OCI-LY1 (cell line): ENCODE measurements around the gene FBXO30.

Experiments used
- H2AFZ ChIP-seq: fragments of 200-600 bp; sonication (generic), shearing (Covaris generic); 2 replicates; pipeline ENCODE4 v1.6.0; 2014; ENCODE audit warnings: antibody characterized with exemption, mild to moderate bottlenecking, low read length
- H3F3A ChIP-seq: fragments of 200-600 bp; sonication (generic), shearing (Covaris generic); 2 replicates; pipeline ENCODE4 v1.6.0; 2014; ENCODE audit warnings: mild to moderate bottlenecking, antibody characterized with exemption, low read length, moderate library complexity; ENCODE audit not compliant: insufficient read depth
- H3K27ac ChIP-seq: fragments of 200-600 bp; sonication (generic); 2 replicates; pipeline ENCODE4 v1.5.1; 2014; ENCODE audit warnings: low read length, mixed run types, mild to moderate bottlenecking, low read depth; ENCODE audit not compliant: poor library complexity, severe bottlenecking
- H3K27me3 ChIP-seq: fragments of 200-600 bp; sonication (generic); 2 replicates; pipeline ENCODE4 v1.6.0; 2014; ENCODE audit warnings: antibody characterized with exemption, mild to moderate bottlenecking, low read length, moderate library complexity; ENCODE audit not compliant: insufficient read depth
- H3K36me3 ChIP-seq: fragments of 200-600 bp; sonication (generic); 2 replicates; pipeline ENCODE4 v1.6.1; 2014; ENCODE audit warnings: mild to moderate bottlenecking, antibody characterized with exemption, low read length, moderate library complexity, mixed read lengths; ENCODE audit not compliant: insufficient read depth
- H3K4me1 ChIP-seq: fragments of 200-600 bp; sonication (generic); 2 replicates; pipeline ENCODE4 v1.5.1; 2014; ENCODE audit warnings: mild to moderate bottlenecking, low read length, moderate library complexity; ENCODE audit not compliant: insufficient read depth, severe bottlenecking
- H3K4me2 ChIP-seq: fragments of 200-600 bp; sonication (generic), shearing (Covaris generic); 2 replicates; pipeline ENCODE4 v1.6.1; 2014; ENCODE audit warnings: low read length
- H3K4me3 ChIP-seq: fragments of 200-600 bp; sonication (generic); 2 replicates; pipeline ENCODE4 v1.5.1; 2014; ENCODE audit warnings: low read length, low read depth, mild to moderate bottlenecking, mixed read lengths; ENCODE audit not compliant: poor library complexity, severe bottlenecking
- H3K79me2 ChIP-seq: fragments of 200-600 bp; shearing (Covaris generic); 2 replicates; pipeline ENCODE4 v1.6.1; 2016; ENCODE audit warnings: mixed run types, low read length, mixed read lengths; ENCODE audit not compliant: insufficient read depth
- H3K9ac ChIP-seq: fragments of 200-600 bp; sonication (generic), shearing (Covaris generic); 2 replicates; pipeline ENCODE4 v1.6.1; 2014; ENCODE audit warnings: mild to moderate bottlenecking, low read length, mixed read lengths
- H3K9me2 ChIP-seq: fragments of 200-600 bp; sonication (generic), shearing (Covaris generic); 2 replicates; pipeline ENCODE4 v1.6.1; 2014; ENCODE audit warnings: low read depth, mild to moderate bottlenecking, low read length, mixed read lengths
- H3K9me3 ChIP-seq: fragments of 200-600 bp; shearing (Covaris generic); 2 replicates; pipeline ENCODE4 v1.6.1; 2014; ENCODE audit warnings: low read length, mixed read lengths
- H4K20me1 ChIP-seq: fragments of 200-600 bp; sonication (generic), shearing (Covaris generic); 2 replicates; pipeline ENCODE4 v1.6.0; 2016; ENCODE audit warnings: mild to moderate bottlenecking, low read length; ENCODE audit not compliant: insufficient read depth
- EZH2 ChIP-seq: fragments of 200-600 bp; sonication (generic), shearing (Covaris generic); IDR thresholded peaks from 2 replicates; pipeline ENCODE4 v1.8.0; 2017; ENCODE audit warnings: borderline replicate concordance, mixed run types, mild to moderate bottlenecking, antibody characterized with exemption, low read length, moderate library complexity, mixed read lengths
- TF ChIP-seq, protein P1 (sequence below): fragments of 200-600 bp; sonication (generic), shearing (Covaris generic); IDR thresholded peaks from 2 replicates; pipeline ENCODE4 v1.5.1; 2017; ENCODE audit warnings: mild to moderate bottlenecking, antibody characterized with exemption, low read length, moderate library complexity, mixed read lengths

Gene FBXO30

GRCh38 chr6:145809211-145809610 is 5.4 kb downstream of the FBXO30 start:
- H3K4me2 ChIP-seq: peak overlapping the region; percentile 21; the same call in 1 of the 2 replicates
- H4K20me1 ChIP-seq: no peaks in the 10 kb centered on the region
- peak overlapping the region; percentile 45 for H3K27ac ChIP-seq
- peaks cover 27% of the 10 kb centered on the region for H3K36me3 ChIP-seq
- no peaks in the 10 kb centered on the region for H3K9me3 ChIP-seq
- no peaks in the 10 kb centered on the region for H3K27me3 ChIP-seq
- no peak overlapping the region for H3K4me3 ChIP-seq
- H3F3A ChIP-seq: no peaks in the 10 kb centered on the region
- no peak overlapping the region; the same call in 1 of the 2 replicates for H3K9ac ChIP-seq
- H3K9me2 ChIP-seq: no peaks in the 10 kb centered on the region
- TF ChIP-seq, protein P1, sequence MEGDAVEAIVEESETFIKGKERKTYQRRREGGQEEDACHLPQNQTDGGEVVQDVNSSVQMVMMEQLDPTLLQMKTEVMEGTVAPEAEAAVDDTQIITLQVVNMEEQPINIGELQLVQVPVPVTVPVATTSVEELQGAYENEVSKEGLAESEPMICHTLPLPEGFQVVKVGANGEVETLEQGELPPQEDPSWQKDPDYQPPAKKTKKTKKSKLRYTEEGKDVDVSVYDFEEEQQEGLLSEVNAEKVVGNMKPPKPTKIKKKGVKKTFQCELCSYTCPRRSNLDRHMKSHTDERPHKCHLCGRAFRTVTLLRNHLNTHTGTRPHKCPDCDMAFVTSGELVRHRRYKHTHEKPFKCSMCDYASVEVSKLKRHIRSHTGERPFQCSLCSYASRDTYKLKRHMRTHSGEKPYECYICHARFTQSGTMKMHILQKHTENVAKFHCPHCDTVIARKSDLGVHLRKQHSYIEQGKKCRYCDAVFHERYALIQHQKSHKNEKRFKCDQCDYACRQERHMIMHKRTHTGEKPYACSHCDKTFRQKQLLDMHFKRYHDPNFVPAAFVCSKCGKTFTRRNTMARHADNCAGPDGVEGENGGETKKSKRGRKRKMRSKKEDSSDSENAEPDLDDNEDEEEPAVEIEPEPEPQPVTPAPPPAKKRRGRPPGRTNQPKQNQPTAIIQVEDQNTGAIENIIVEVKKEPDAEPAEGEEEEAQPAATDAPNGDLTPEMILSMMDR: no peak
- TF ChIP-seq EZH2: no peak
- H3K4me1 ChIP-seq: peaks cover 42% of the 10 kb centered on the region
- H3K79me2 ChIP-seq: peaks cover 65% of the 10 kb centered on the region
- H2AFZ ChIP-seq: no peak overlapping the region

DNA sequence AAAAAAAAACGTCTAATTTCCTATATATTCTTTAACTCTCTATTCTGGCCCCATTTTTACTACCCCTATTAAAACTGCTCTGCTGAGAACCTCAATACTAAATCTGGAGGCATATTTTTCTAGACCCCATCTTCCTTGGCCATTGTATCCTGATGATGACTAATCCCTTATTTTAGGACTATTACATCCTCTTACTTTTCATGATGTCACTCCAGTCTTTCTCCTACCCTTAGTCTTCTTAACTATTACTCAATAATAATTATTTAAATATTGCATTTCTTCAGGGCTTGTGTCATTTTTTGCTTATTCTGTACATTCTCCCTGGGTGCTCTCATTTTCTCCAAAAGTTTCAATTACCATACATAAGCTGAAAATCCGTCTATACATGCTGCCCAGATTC is 6.4 kb downstream of the FBXO30 start:
- H3K27me3 ChIP-seq: no peaks in the 10 kb centered on the region
- no peaks in the 10 kb centered on the region for H3K9me2 ChIP-seq
- H3K4me3 ChIP-seq: no peak overlapping the region
- H3K79me2 ChIP-seq: peaks cover 58% of the 10 kb centered on the region
- H3F3A ChIP-seq: no peaks in the 10 kb centered on the region
- H3K9ac ChIP-seq: no peak overlapping the region
- H4K20me1 ChIP-seq: no peaks in the 10 kb centered on the region
- H3K9me3 ChIP-seq: no peaks in the 10 kb centered on the region
- H2AFZ ChIP-seq: no peak overlapping the region
- peaks cover 37% of the 10 kb centered on the region for H3K36me3 ChIP-seq
- H3K27ac ChIP-seq: no peak overlapping the region
- no peak overlapping the region for H3K4me2 ChIP-seq
- H3K4me1 ChIP-seq: peaks cover 42% of the 10 kb centered on the region
- TF ChIP-seq EZH2: no peak
- TF ChIP-seq, protein P1: no peak

GRCh38 chr6:145802141-145802540 is 12.5 kb downstream of the FBXO30 start:
- H3F3A ChIP-seq: no peaks in the 10 kb centered on the region
- TF ChIP-seq EZH2: no peak
- TF ChIP-seq, protein P1: no peak

More at GRCh38 chr6:145802141-145802540, 12.5 kb downstream of the FBXO30 start:
- Histone ChIP-seq H4K20me1 (no peaks in the 10 kb centered on the region), H3K4me1 (peaks cover 12% of the 10 kb centered on the region), H2AFZ (no peak overlapping the region), H3K4me3 (no peak overlapping the region), H3K27ac (no peak overlapping the region), H3K4me2 (no peak overlapping the region), H3K36me3 (peaks cover 75% of the 10 kb centered on the region), H3K79me2 (peaks cover 29% of the 10 kb centered on the region), H3K9me3 (no peaks in the 10 kb centered on the region), H3K9me2 (no peaks in the 10 kb centered on the region), H3K9ac (no peak overlapping the region), H3K27me3 (no peaks in the 10 kb centered on the region)
